Uterus (tissue), 4 donors: ENCODE measurements around the gene CEP112. TPM values are rescaled to one million over a fixed set of nuclear protein-coding genes. Genes with fewer than 3 reads are reported as not detected.

ENCODE experiments used
- DNase-seq, 2 donors: peaks; one replicate each; pipeline ENCODE4 v3.0.0-alpha.2; 2019 to 2020
- H3K27ac ChIP-seq, 2 donors: fragments of 200-600 bp; sonication (generic); 1 replicate in 1 of 2; 2 replicates in 1 of 2; pipeline ENCODE4 v1.5.1; 2016 to 2018
- H3K27me3 ChIP-seq, 2 donors: fragments of 200-600 bp; sonication (generic); one replicate each; pipeline ENCODE4 v1.5.1; 2018 to 2019; ENCODE audit warnings: control low read depth in 1 of 2
- H3K36me3 ChIP-seq, 2 donors: fragments of 200-600 bp; sonication (generic); one replicate each; pipeline ENCODE4 v1.5.1; 2019; ENCODE audit warnings: control low read depth in 1 of 2
- H3K4me1 ChIP-seq, 2 donors: fragments of 200-600 bp; sonication (generic); one replicate each; pipeline ENCODE4 v1.5.1; 2018 to 2019; ENCODE audit warnings: control low read depth in 1 of 2
- H3K4me3 ChIP-seq, 2 donors: fragments of 200-600 bp; sonication (generic); 1 replicate in 1 of 2; 2 replicates in 1 of 2; pipeline ENCODE4 v1.5.1; 2018 to 2019; ENCODE audit warnings: mild to moderate bottlenecking in 1 of 2
- H3K9me3 ChIP-seq, 2 donors: fragments of 200-600 bp; sonication (generic); one replicate each; pipeline ENCODE4 v1.5.1; 2019; ENCODE audit warnings: control low read depth in 1 of 2
- CTCF ChIP-seq, 4 experiments: fragments of 200-600 bp in 2 of 4; fragments of 450-650 bp in 2 of 4; sonication (generic) in 2 of 4; IDR thresholded peaks; one replicate each; pipeline ENCODE4 v1.5.1; 2016 to 2019; ENCODE audit warnings: antibody characterized with exemption in 4 of 4, mild to moderate bottlenecking in 2 of 4, moderate library complexity in 1 of 4
- POLR2A ChIP-seq, 2 donors: fragments of 450-650 bp; IDR thresholded peaks; one replicate each; pipeline ENCODE4 v1.6.1; 2016; ENCODE audit warnings: antibody characterized with exemption in 2 of 2, mild to moderate bottlenecking in 1 of 2, moderate library complexity in 1 of 2
- intact Hi-C: fragments of 100-400 bp; cut with DNase I; formaldehyde crosslinking; loops from one replicate; pipeline ENCODE4 v1.15.1; 2023; ENCODE audit warnings: low total_unique reads
- total RNA-seq, 4 donors: library from RNA; depleted of rRNA in 3 of 4; stranded (reverse); fragments of >200 nt in 3 of 4; gene quantifications; one replicate each; pipeline versions ENCODE4 v1.1.0 to v1.2.4, GENCODE V29; 2014 to 2023
- donor health status: DM: yes; HTN: yes; CAD: no.

Gene CEP112
- total RNA-seq, 4 donors from 2014 or later, result 36.6 to 96.5 (median 52.4) TPM

GRCh38 chr17:65886315-65887245 lies 305.4 kb downstream of the CEP112 start:
- intact Hi-C loops, result no loop called here
- Histone ChIP-seq H3K9me3 (no peaks in the 10 kb centered on the region), H3K36me3 (no peaks in the 10 kb centered on the region), H3K4me3 (no peak overlapping the region), H3K4me1 (no peaks in the 10 kb centered on the region), H3K27me3 (no peaks in the 10 kb centered on the region), H3K27ac (no peak overlapping the region)
- no peak for TF ChIP-seq POLR2A (IDR thresholded peaks at IDR 0.05)
- TF ChIP-seq CTCF (IDR thresholded peaks at IDR 0.05), result no peak
- no peak for DNase-seq

GRCh38 chr17:65885541-65886312 lies 306.2 kb downstream of the CEP112 start:
- Histone ChIP-seq H3K27ac (no peak overlapping the region), H3K9me3 (no peaks in the 10 kb centered on the region), H3K27me3 (no peaks in the 10 kb centered on the region), H3K36me3 (no peaks in the 10 kb centered on the region), H3K4me3 (no peak overlapping the region), H3K4me1 (no peaks in the 10 kb centered on the region)
- TF ChIP-seq POLR2A (IDR thresholded peaks at IDR 0.05) (no peak), CTCF (IDR thresholded peaks at IDR 0.05) (no peak)
- no peak for DNase-seq
- intact Hi-C loops, result no loop called here

- no peaks in the 10 kb centered on the region for H3K27me3 ChIP-seq
Measured at GRCh38 chr17:65876985-65877384, 314.9 kb downstream of the CEP112 start.

GRCh38 chr17:65868881-65869280 lies 323.1 kb downstream of the CEP112 start:
- DNase-seq, result no peak
- TF ChIP-seq POLR2A (IDR thresholded peaks at IDR 0.05) (no peak), CTCF (IDR thresholded peaks at IDR 0.05) (no peak)
- H3K4me1 ChIP-seq, result no peaks in the 10 kb centered on the region
- no peak overlapping the region for H3K4me3 ChIP-seq
- no peaks in the 10 kb centered on the region for H3K36me3 ChIP-seq
- no peak overlapping the region for H3K27ac ChIP-seq
- no peaks in the 10 kb centered on the region for H3K9me3 ChIP-seq
- intact Hi-C loops, result no loop called here
- H3K27me3 ChIP-seq, result no peaks in the 10 kb centered on the region

More at GRCh38 chr17:65876985-65877384, 314.9 kb downstream of the CEP112 start:
- no peak for TF ChIP-seq POLR2A (IDR thresholded peaks at IDR 0.05)
- no peak for TF ChIP-seq CTCF (IDR thresholded peaks at IDR 0.05)
- intact Hi-C loops, result no loop called here
- no peaks in the 10 kb centered on the region for H3K4me1 ChIP-seq
- peaks cover 0 to 3% of the 10 kb centered on the region in 2 donors for H3K9me3 ChIP-seq
- DNase-seq, result no peak
- no peak overlapping the region for H3K4me3 ChIP-seq
- H3K36me3 ChIP-seq, result no peaks in the 10 kb centered on the region
- no peak overlapping the region for H3K27ac ChIP-seq

GRCh38 chr17:65867014-65867413 lies 324.9 kb downstream of the CEP112 start:
- no peaks in the 10 kb centered on the region for H3K9me3 ChIP-seq
- no peaks in the 10 kb centered on the region for H3K27me3 ChIP-seq
- DNase-seq, result no peak
- intact Hi-C loops, result no loop called here
- no peak overlapping the region for H3K27ac ChIP-seq
- H3K4me1 ChIP-seq, result no peaks in the 10 kb centered on the region
- H3K4me3 ChIP-seq, result no peak overlapping the region
- no peaks in the 10 kb centered on the region for H3K36me3 ChIP-seq
- no peak for TF ChIP-seq CTCF (IDR thresholded peaks at IDR 0.05)
- no peak for TF ChIP-seq POLR2A (IDR thresholded peaks at IDR 0.05)
